Testis (tissue), 3 donors: ENCODE results near the gene KDF1. TPM values are rescaled to one million over a fixed set of nuclear protein-coding genes. Genes with fewer than 3 reads are reported as not detected.

ENCODE experiments used
- DNase-seq: peaks from one replicate; pipeline ENCODE4 v3.0.0-alpha.2; 2019
- H3K27ac ChIP-seq, 2 donors: fragments of 200-600 bp; sonication (generic); one replicate each; pipeline ENCODE4 v1.5.1; 2019
- H3K27me3 ChIP-seq: fragments of 200-600 bp; sonication (generic); one replicate; pipeline ENCODE4 v1.5.1; 2019
- H3K36me3 ChIP-seq: fragments of 200-600 bp; sonication (generic); one replicate; pipeline ENCODE4 v1.5.1; 2017; ENCODE audit warnings: low read depth; ENCODE audit errors: missing control alignments
- H3K4me1 ChIP-seq: fragments of 200-600 bp; sonication (generic); one replicate; pipeline ENCODE4 v1.5.1; 2019
- H3K4me3 ChIP-seq, 2 donors: fragments of 200-600 bp; sonication (generic); one replicate each; pipeline ENCODE4 v1.5.1; 2017 to 2019
- H3K9me3 ChIP-seq: fragments of 200-600 bp; sonication (generic); one replicate; pipeline ENCODE4 v1.5.1; 2017
- CTCF ChIP-seq, 3 experiments: fragments of 450-650 bp in 2 of 3; fragments of 200-600 bp in 1 of 3; sonication (generic) in 1 of 3; IDR thresholded peaks; one replicate each; pipeline ENCODE4 v1.5.1; 2016 to 2019; ENCODE audit warnings: antibody characterized with exemption in 3 of 3, mild to moderate bottlenecking in 2 of 3, moderate library complexity in 1 of 3
- POLR2A ChIP-seq: fragments of 450-650 bp; IDR thresholded peaks from one replicate; pipeline ENCODE4 v1.6.1; 2017; ENCODE audit warnings: antibody characterized with exemption, mild to moderate bottlenecking, moderate library complexity
- WGBS, 2 donors: methylation state at CpG; one replicate each; pipeline ENCODE4 v1.1.5; 2018; 5-methylcytosine and 5-hydroxymethylcytosine counted together
- intact Hi-C: fragments of 100-400 bp; cut with DNase I; formaldehyde crosslinking; loops from one replicate; pipeline ENCODE4 v1.15.1; 2023; ENCODE audit warnings: low total_unique reads
- polyA plus RNA-seq: library from polyadenylated mRNA; stranded (reverse); fragments of 350-450 nt; fragmentation: Illumina TruSeq; extraction: RNeasy Lipid Tissue Mini Kit (QIAGEN cat#74804); gene quantifications from one replicate; pipeline ENCODE4 v1.2.3, GENCODE V29; 2014; ENCODE audit warnings: low read depth, low replicate concordance; ENCODE audit not compliant: insufficient read depth
- total RNA-seq, 2 donors: library from RNA; depleted of rRNA; stranded (reverse); fragments of >200 nt; gene quantifications; one replicate each; pipeline ENCODE4 v1.2.3, GENCODE V29; 2016

The KDF1 gene
- total and polyA plus RNA-seq, 3 donors from 2014 or later = 3.8 to 4.8 (median 4.0) TPM

- DNase-seq = no peak
- WGBS, 2 donors = 83 to 87% methylated on average over 3 of the region's 3 CpGs
- no peaks in the 10 kb centered on the region for H3K36me3 ChIP-seq
- TF ChIP-seq POLR2A (no peak), CTCF (IDR thresholded peaks at IDR 0.05) (no peak)
- H3K27ac ChIP-seq = no peak overlapping the region
- no peaks in the 10 kb centered on the region for H3K4me1 ChIP-seq
- H3K4me3 ChIP-seq = no peak overlapping the region
- no peaks in the 10 kb centered on the region for H3K9me3 ChIP-seq
- intact Hi-C loops = no loop called here
- no peaks in the 10 kb centered on the region for H3K27me3 ChIP-seq
Measured at GRCh38 chr1:26957306-26957705, 3.0 kb downstream of the KDF1 start.

DNA sequence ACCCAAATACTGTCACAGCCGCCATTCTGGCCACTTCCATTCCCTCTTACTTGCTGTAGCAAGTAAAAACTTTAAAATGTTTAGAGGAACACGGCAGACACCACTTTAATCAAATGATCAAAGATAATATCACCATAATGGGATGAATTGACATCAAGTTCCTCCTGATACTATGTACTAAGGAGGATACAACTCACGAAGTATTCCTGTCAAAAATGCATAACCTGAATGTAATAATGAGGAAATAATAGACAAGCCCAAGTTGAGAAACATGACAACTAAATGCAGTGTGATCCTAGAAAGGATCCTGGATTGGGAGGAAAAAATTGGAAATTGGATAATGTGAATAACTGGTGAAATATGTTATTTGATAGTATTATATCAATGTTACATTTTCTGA, 3.9 kb downstream of the KDF1 start:
- no peaks in the 10 kb centered on the region for H3K27me3 ChIP-seq
- DNase-seq = no peak
- no peaks in the 10 kb centered on the region for H3K9me3 ChIP-seq
- 92 to 95% methylated on average over 3 of the region's 3 CpGs for WGBS, 2 donors
- no peak for TF ChIP-seq POLR2A
- no peak for TF ChIP-seq CTCF (IDR thresholded peaks at IDR 0.05)
- no peak overlapping the region for H3K27ac ChIP-seq
- intact Hi-C loops = no loop called here
- no peak overlapping the region for H3K4me3 ChIP-seq
- H3K4me1 ChIP-seq = no peaks in the 10 kb centered on the region
- no peaks in the 10 kb centered on the region for H3K36me3 ChIP-seq

- no peaks in the 10 kb centered on the region for H3K9me3 ChIP-seq
- no peak overlapping the region for H3K4me3 ChIP-seq
- H3K27ac ChIP-seq = no peak overlapping the region
- no peaks in the 10 kb centered on the region for H3K36me3 ChIP-seq
- H3K27me3 ChIP-seq = no peaks in the 10 kb centered on the region
- intact Hi-C loops = no loop called here
- DNase-seq = no peak
- 95 to 96% methylated on average over 5 of the region's 5 CpGs for WGBS, 2 donors
- TF ChIP-seq POLR2A (no peak), CTCF (IDR thresholded peaks at IDR 0.05) (no peak)
- peaks cover 9% of the 10 kb centered on the region for H3K4me1 ChIP-seq
Measured at GRCh38 chr1:26953374-26953773, 6.9 kb downstream of the KDF1 start.

DNA sequence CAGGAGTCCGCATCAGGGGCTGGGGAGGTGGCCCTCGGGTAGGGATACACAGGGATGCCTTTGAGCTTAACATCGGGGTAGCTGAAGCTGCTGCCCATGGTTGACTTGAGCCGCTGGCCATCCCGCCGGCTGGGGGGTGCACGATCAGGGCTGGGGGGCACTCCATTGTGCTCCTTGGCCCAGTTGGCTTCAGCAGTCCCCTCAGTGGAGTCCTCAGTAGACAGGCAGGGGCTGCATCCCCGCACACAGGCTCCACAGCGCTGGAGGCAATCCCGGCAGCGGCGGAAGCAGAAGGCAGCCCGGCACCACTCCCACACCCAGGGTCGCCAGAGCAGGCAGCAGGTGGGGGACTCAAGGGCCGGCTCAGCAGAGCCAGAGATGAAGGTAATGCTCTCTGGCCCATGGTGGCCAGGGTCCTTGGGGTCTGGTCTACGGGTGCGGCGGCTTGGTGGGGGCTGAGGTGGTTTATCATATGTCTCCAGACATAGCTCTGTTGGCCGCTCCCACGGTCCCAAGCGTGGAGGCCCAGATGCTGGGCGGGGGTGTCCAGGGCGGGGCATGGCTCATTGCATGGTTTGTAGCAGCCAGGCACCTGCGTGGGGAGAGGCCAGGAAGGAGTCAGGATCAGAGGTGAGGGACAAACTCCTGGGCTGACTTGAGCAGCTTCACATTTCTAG, 8.3 kb downstream of the KDF1 start:
- WGBS, 2 donors = 91 to 92% methylated on average over 6 to 23 of the region's 24 CpGs
- intact Hi-C loops = no loop called here
- H3K27ac ChIP-seq = no peak overlapping the region
- no peaks in the 10 kb centered on the region for H3K9me3 ChIP-seq
- H3K36me3 ChIP-seq = no peaks in the 10 kb centered on the region
- no peaks in the 10 kb centered on the region for H3K27me3 ChIP-seq
- H3K4me3 ChIP-seq = no peak overlapping the region
- no peak for DNase-seq
- H3K4me1 ChIP-seq = peaks cover 16% of the 10 kb centered on the region
- TF ChIP-seq POLR2A (no peak), CTCF (IDR thresholded peaks at IDR 0.05) (no peak)

GRCh38 chr1:26951216-26951615, 9.1 kb downstream of the KDF1 start:
- no peak for TF ChIP-seq POLR2A
- TF ChIP-seq CTCF (IDR thresholded peaks at IDR 0.05) = no peak
- Histone ChIP-seq H3K9me3 (no peaks in the 10 kb centered on the region), H3K27me3 (no peaks in the 10 kb centered on the region), H3K27ac (no peak overlapping the region), H3K36me3 (no peaks in the 10 kb centered on the region), H3K4me1 (peaks cover 20% of the 10 kb centered on the region), H3K4me3 (no peak overlapping the region)
- no peak for DNase-seq
- intact Hi-C loops = no loop called here
- 98% methylated on average over 9 to 14 of the region's 14 CpGs for WGBS, 2 donors
